ENCODE results near the gene CHRDL1. TPM values are rescaled to one million over a fixed set of nuclear protein-coding genes. Genes with fewer than 3 reads are reported as not detected.

CHRDL1 gene
- polyA plus RNA-seq, 1 of the 3 experiments (the other 2 are of a cell fraction) = 0.64 TPM

GRCh38 chrX:110748256-110748806 is 47.3 kb downstream of the CHRDL1 start:
- WGBS (ENCODE audit: low lambda C conversion rate) = 22% methylated on average over 3 of the region's 3 CpGs
- CTCF ChIA-PET = no interaction called here
- POLR2A ChIA-PET = no interaction called here

GRCh38 chrX:110746014-110746413 is 49.6 kb downstream of the CHRDL1 start:
- 14% methylated on average over 4 of the region's 4 CpGs for WGBS (ENCODE audit: low lambda C conversion rate)
- TF ChIP-seq NRF1 (IDR thresholded peaks at IDR 0.05; ENCODE audit: low read depth, low read length) (no peak), POLR2AphosphoS5 (IDR thresholded peaks at IDR 0.05; ENCODE audit: low read depth, low read length) (no peak), YY1 (IDR thresholded peaks at IDR 0.05; ENCODE audit: low read depth) (no peak), USF1 (IDR thresholded peaks at IDR 0.05; ENCODE audit: borderline replicate concordance, low read depth) (no peak), MEF2A (IDR thresholded peaks at IDR 0.05; ENCODE audit: borderline replicate concordance, low read depth) (no peak), GATA2 (CRISPR knock-in tag; IDR thresholded peaks at IDR 0.05) (no peak), MXI1 (IDR thresholded peaks at IDR 0.05; ENCODE audit: low read depth, low read length) (no peak), CTCF (IDR thresholded peaks at IDR 0.05) (no peak), FOSL2 (IDR thresholded peaks at IDR 0.05; ENCODE audit: borderline replicate concordance, low read depth) (no peak), PBX3 (IDR thresholded peaks at IDR 0.05) (no peak), RFX5 (IDR thresholded peaks at IDR 0.05; ENCODE audit: low read length) (no peak)

More at GRCh38 chrX:110748256-110748806, 47.3 kb downstream of the CHRDL1 start:
- Histone ChIP-seq H2AFZ (ENCODE audit: low read depth) (no peak overlapping the region), H3F3A (replicated peaks; ENCODE audit: insufficient read depth) (no peaks in the 10 kb centered on the region), H3K79me2 (ENCODE audit: insufficient read depth) (no peaks in the 10 kb centered on the region), H3K4me1 (ENCODE audit: control insufficient read depth in 1 of 2, insufficient read depth in 2 of 2, low read depth in 1 of 2, low read length in 1 of 2) (no peaks in the 10 kb centered on the region; a peak in 1 of 4 replicates), H3K4me2 (no peak overlapping the region), H3K9me2 (no peaks in the 10 kb centered on the region), H3K4me3 (ENCODE audit: low read depth in 2 of 2, low read length in 1 of 2) (no peak overlapping the region), H4K20me1 (ENCODE audit: insufficient read depth) (no peaks in the 10 kb centered on the region), H3K9me3 (no peaks in the 10 kb centered on the region), H3K27me3 (ENCODE audit: insufficient read depth) (no peaks in the 10 kb centered on the region; the same call in 1 of the 2 replicates), H3K27ac (ENCODE audit: low read depth in 2 of 2, low read length in 1 of 2) (no peak overlapping the region), H3K9ac (no peak overlapping the region), H3K36me3 (replicated peaks in 1 of 2; ENCODE audit: control insufficient read depth in 1 of 2, insufficient read depth in 2 of 2, low read length in 1 of 2) (no peaks in the 10 kb centered on the region)
- no peak for TF ChIP-seq PBX3 (IDR thresholded peaks at IDR 0.05)
- no peak for TF ChIP-seq REST (IDR thresholded peaks at IDR 0.05; ENCODE audit: low read depth, low read length)
- DNase-seq = no peak

More at GRCh38 chrX:110746014-110746413, 49.6 kb downstream of the CHRDL1 start:
- Histone ChIP-seq H3K4me2 (no peak overlapping the region), H3K27me3 (ENCODE audit: insufficient read depth) (no peaks in the 10 kb centered on the region; the same call in 1 of the 2 replicates), H3F3A (replicated peaks; ENCODE audit: insufficient read depth) (no peaks in the 10 kb centered on the region), H2AFZ (ENCODE audit: low read depth) (no peak overlapping the region), H3K4me3 (ENCODE audit: low read depth in 2 of 2, low read length in 1 of 2) (no peak overlapping the region), H3K4me1 (ENCODE audit: control insufficient read depth in 1 of 2, insufficient read depth in 2 of 2, low read depth in 1 of 2, low read length in 1 of 2) (no peaks in the 10 kb centered on the region; a peak in 1 of 4 replicates), H3K9me3 (no peaks in the 10 kb centered on the region), H3K79me2 (ENCODE audit: insufficient read depth) (no peaks in the 10 kb centered on the region), H3K9me2 (no peaks in the 10 kb centered on the region), H3K36me3 (replicated peaks in 1 of 2; ENCODE audit: control insufficient read depth in 1 of 2, insufficient read depth in 2 of 2, low read length in 1 of 2) (no peaks in the 10 kb centered on the region), H3K27ac (ENCODE audit: low read depth in 2 of 2, low read length in 1 of 2) (no peak overlapping the region), H4K20me1 (ENCODE audit: insufficient read depth) (no peaks in the 10 kb centered on the region), H3K9ac (no peak overlapping the region)
- DNase-seq = no peak
- POLR2A ChIA-PET = no interaction called here
- CTCF ChIA-PET = no interaction called here
